SK-N-SH (cell line): ENCODE data around the gene EDC4. TPM values are rescaled to one million over a fixed set of nuclear protein-coding genes. Genes with fewer than 3 reads are reported as not detected.

Experiments
- CTCF ChIA-PET: fragments of 300-600, 350-600 bp; formaldehyde crosslinking; extraction: SDS; loops from one replicate; lab custom pipeline; 2021; lab: Yijun Ruan, JAX
- POLR2A ChIA-PET: fragments of 350-600 bp; sonication (Branson Sonifier 250); formaldehyde crosslinking; extraction: SDS; loops from one replicate; lab custom pipeline; 2020; ENCODE audit warnings: antibody characterized with exemption, inconsistent platforms; lab: Yijun Ruan, JAX
- DNase-seq: peaks from one replicate; pipeline ENCODE4 v3.0.0; 2012
- H2AFZ ChIP-seq: fragments of 200-600 bp; sonication (generic); 2 replicates; pipeline ENCODE4 v1.8.1; 2016; ENCODE audit warnings: antibody characterized with exemption, mild to moderate bottlenecking, low read depth
- H3F3A ChIP-seq: fragments of 200-600 bp; sonication (generic); replicated peaks from 2 replicates; pipeline ENCODE3; 2016; ENCODE audit warnings: antibody characterized with exemption, mild to moderate bottlenecking; ENCODE audit not compliant: insufficient read depth
- H3K27ac ChIP-seq, 2 experiments: fragments of 200-500 bp in 1 of 2; fragments of 200-600 bp in 1 of 2; sonication (Bioruptor generic) in 1 of 2; sonication (generic), shearing (Covaris generic) in 1 of 2; 2 replicates each; pipeline versions ENCODE4 v1.5.1 to v1.6.1; 2014 to 2016; ENCODE audit warnings: low read depth in 2 of 2, inconsistent platforms in 1 of 2, low read length in 1 of 2, mild to moderate bottlenecking in 1 of 2, mixed read lengths in 1 of 2
- H3K27me3 ChIP-seq: fragments of 200-600 bp; sonication (generic), shearing (Covaris generic); 2 replicates; pipeline ENCODE4 v1.6.1; 2016; ENCODE audit warnings: mixed run types; ENCODE audit not compliant: insufficient read depth
- H3K36me3 ChIP-seq, 2 experiments: fragments of 200-500 bp in 1 of 2; fragments of 200-600 bp in 1 of 2; sonication (Bioruptor generic) in 1 of 2; sonication (generic) in 1 of 2; replicated peaks in 1 of 2; 2 replicates each; pipeline versions ENCODE3 to v1.5.1; 2014 to 2016; ENCODE audit warnings: low read length in 1 of 2, mild to moderate bottlenecking in 1 of 2; ENCODE audit not compliant: insufficient read depth in 2 of 2, control insufficient read depth in 1 of 2
- H3K4me1 ChIP-seq, 2 experiments: fragments of 200-500 bp in 1 of 2; fragments of 200-600 bp in 1 of 2; sonication (Bioruptor generic) in 1 of 2; sonication (generic), shearing (Covaris generic) in 1 of 2; 2 replicates each; pipeline versions ENCODE4 v1.5.1 to v1.6.1; 2014 to 2016; ENCODE audit warnings: low read depth in 1 of 2, low read length in 1 of 2, mixed run types in 1 of 2; ENCODE audit not compliant: insufficient read depth in 2 of 2, control insufficient read depth in 1 of 2
- H3K4me2 ChIP-seq: fragments of 200-600 bp; sonication (generic), shearing (Covaris generic); 2 replicates; pipeline ENCODE4 v1.6.1; 2017; ENCODE audit warnings: mixed run types
- H3K4me3 ChIP-seq, 2 experiments: fragments of 200-500 bp in 1 of 2; fragments of 200-600 bp in 1 of 2; sonication (Bioruptor generic) in 1 of 2; sonication (generic), shearing (Covaris generic) in 1 of 2; 2 replicates each; pipeline versions ENCODE4 v1.5.1 to v1.8.1; 2014 to 2016; ENCODE audit warnings: low read depth in 2 of 2, inconsistent platforms in 1 of 2, low read length in 1 of 2, mild to moderate bottlenecking in 1 of 2, mixed read lengths in 1 of 2, moderate library complexity in 1 of 2
- H3K79me2 ChIP-seq: fragments of 200-600 bp; sonication (generic); 2 replicates; pipeline ENCODE4 v1.8.1; 2017; ENCODE audit warnings: mild to moderate bottlenecking; ENCODE audit not compliant: insufficient read depth
- H3K9ac ChIP-seq: fragments of 200-600 bp; sonication (generic); 2 replicates; pipeline ENCODE4 v1.6.1; 2017; ENCODE audit warnings: mixed run types
- H3K9me2 ChIP-seq: fragments of 200-600 bp; sonication (generic); 2 replicates; pipeline ENCODE4 v1.6.1; 2017; ENCODE audit warnings: mixed run types
- H3K9me3 ChIP-seq: fragments of 200-600 bp; sonication (generic); 2 replicates; pipeline ENCODE4 v1.6.1; 2017; ENCODE audit warnings: mixed run types, mild to moderate bottlenecking, moderate library complexity
- H4K20me1 ChIP-seq: fragments of 200-600 bp; sonication (generic); 2 replicates; pipeline ENCODE4 v1.6.1; 2017; ENCODE audit warnings: mild to moderate bottlenecking, mixed run types; ENCODE audit not compliant: insufficient read depth
- EP300 ChIP-seq, 2 experiments: IDR thresholded peaks; 2 replicates each; pipeline versions ENCODE4 v1.4.0 to v1.6.1; 2012; ENCODE audit warnings: borderline replicate concordance in 1 of 2, low read depth in 1 of 2, low read length in 1 of 2
- FOXJ3 ChIP-seq: sonication (generic); formaldehyde crosslinking; IDR thresholded peaks from 2 replicates; pipeline ENCODE4 v1.5.1; 2020; ENCODE audit warnings: mild to moderate bottlenecking, missing genetic modification reagents
- GABPA ChIP-seq: IDR thresholded peaks from 2 replicates; pipeline ENCODE4 v1.4.0; 2012; ENCODE audit warnings: low read depth, mild to moderate bottlenecking
- GATA2 ChIP-seq: sonication (generic); formaldehyde crosslinking; IDR thresholded peaks from 2 replicates; pipeline ENCODE4 v1.5.0; 2020; ENCODE audit warnings: mild to moderate bottlenecking, missing genetic modification reagents
- MXI1 ChIP-seq: IDR thresholded peaks from 2 replicates; pipeline ENCODE4 v1.6.1; 2012; ENCODE audit warnings: mild to moderate bottlenecking, low read depth, low read length, improper control_type of control experiment
- NFIC ChIP-seq: IDR thresholded peaks from 2 replicates; pipeline ENCODE4 v1.4.0; 2012; ENCODE audit warnings: borderline replicate concordance
- RCOR1 ChIP-seq: fragments of 150-350 bp; IDR thresholded peaks from 2 replicates; pipeline ENCODE4 v1.6.1; 2017; ENCODE audit warnings: antibody characterized with exemption, low read length
- RFX5 ChIP-seq: IDR thresholded peaks from 2 replicates; pipeline ENCODE4 v1.6.1; 2012; ENCODE audit warnings: mild to moderate bottlenecking, improper control_type of control experiment, low read length
- RXRA ChIP-seq: IDR thresholded peaks from 2 replicates; pipeline ENCODE4 v1.4.0; 2012; ENCODE audit warnings: low read depth, mild to moderate bottlenecking, borderline replicate concordance
- SMC3 ChIP-seq: IDR thresholded peaks from 2 replicates; pipeline ENCODE4 v1.6.1; 2012; ENCODE audit warnings: low read depth, low read length, improper control_type of control experiment
- TCF12 ChIP-seq: IDR thresholded peaks from 2 replicates; pipeline ENCODE4 v1.4.0; 2012
- TEAD4 ChIP-seq: IDR thresholded peaks from 2 replicates; pipeline ENCODE4 v1.4.0; 2012; ENCODE audit warnings: mild to moderate bottlenecking, borderline replicate concordance; ENCODE audit not compliant: insufficient read depth
- YY1 ChIP-seq: IDR thresholded peaks from 2 replicates; pipeline ENCODE4 v1.4.0; 2012; ENCODE audit warnings: low read depth, mild to moderate bottlenecking
- WGBS: methylation state at CpG from one replicate; pipeline ENCODE4 v1.1.6; 2017; ENCODE audit warnings: low lambda C conversion rate; 5-methylcytosine and 5-hydroxymethylcytosine counted together
- polyA plus RNA-seq, 3 experiments: library from polyadenylated mRNA; depleted of rRNA; stranded (reverse); fragments of >200 nt; gene quantifications; 2 replicates each; pipeline ENCODE4 v1.2.3, GENCODE V29; 2012
- TF ChIP-seq, protein P1 (sequence below): IDR thresholded peaks from 2 replicates; pipeline ENCODE4 v1.4.0; 2012; ENCODE audit warnings: low read depth, borderline replicate concordance
- TF ChIP-seq, protein P2 (sequence below): IDR thresholded peaks from 2 replicates; pipeline ENCODE4; 2012
- TF ChIP-seq, protein P3 (sequence below): fragments of 150-350 bp; IDR thresholded peaks from 2 replicates; pipeline ENCODE4 v1.6.1; 2016; ENCODE audit warnings: mild to moderate bottlenecking, low read depth, low read length
- TF ChIP-seq, protein P4 (sequence below): fragments of 200-600 bp; sonication (generic); IDR thresholded peaks from 2 replicates; pipeline ENCODE4 v1.6.1; 2017; ENCODE audit warnings: antibody characterized with exemption, mild to moderate bottlenecking, moderate library complexity

The EDC4 gene
- polyA plus RNA-seq, 1 of the 3 experiments (the other 2 are of a cell fraction) = 38.0 TPM

DNA sequence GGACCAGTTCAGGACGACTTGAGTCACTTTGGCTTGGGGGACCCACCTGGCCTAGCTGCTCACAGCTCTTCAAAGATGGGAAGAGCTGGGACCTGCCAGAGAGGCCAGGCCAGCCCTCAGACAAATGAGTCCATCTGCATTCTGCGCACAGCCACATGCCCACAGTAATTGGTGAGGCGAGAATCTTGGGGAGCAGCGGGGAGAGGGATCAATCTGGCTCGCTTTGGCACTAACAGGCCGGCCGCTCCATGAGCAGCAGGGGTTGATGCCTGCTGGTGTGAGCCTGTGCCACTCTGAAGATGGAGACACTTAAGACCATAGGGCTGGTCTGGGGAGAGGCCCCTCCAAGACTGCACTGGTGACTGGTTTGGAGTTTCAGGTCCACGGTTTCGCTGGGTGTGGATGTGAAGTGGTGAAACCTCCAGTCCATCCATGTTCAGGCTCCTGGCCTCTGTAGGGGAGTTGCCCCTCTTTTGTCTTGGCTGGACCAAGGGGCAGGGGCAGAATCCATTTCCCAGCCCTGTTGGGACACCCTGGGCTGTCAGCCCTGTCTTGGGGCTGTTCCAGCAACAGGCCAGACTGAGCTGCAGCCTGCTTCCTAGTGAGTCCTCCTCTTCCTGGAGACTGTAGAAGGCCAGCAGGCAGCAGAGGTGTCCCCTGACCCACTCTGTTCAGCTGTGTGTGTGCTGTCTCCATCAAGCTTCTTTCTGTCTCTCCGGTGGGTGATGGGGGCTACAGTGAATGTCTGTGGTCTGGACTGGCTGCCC is 51.5 kb downstream of the EDC4 start:
- H3K27me3 ChIP-seq = no peaks in the 10 kb centered on the region
- H3K4me2 ChIP-seq = no peak overlapping the region
- no peak overlapping the region for H3K4me3 ChIP-seq
- TF ChIP-seq RCOR1 (no peak), MXI1 (no peak), GATA2 (CRISPR knock-in tag) (no peak), EP300 (IDR thresholded peaks at IDR 0.05; ENCODE audit: borderline replicate concordance in 1 of 2, low read depth in 1 of 2, low read length in 1 of 2) (no peak), NFIC (no peak), RFX5 (no peak), SMC3 (no peak), TCF12 (no peak), TEAD4 (no peak), GABPA (no peak), FOXJ3 (CRISPR knock-in tag) (no peak), RXRA (no peak), YY1 (no peak)
- TF ChIP-seq, protein P1, sequence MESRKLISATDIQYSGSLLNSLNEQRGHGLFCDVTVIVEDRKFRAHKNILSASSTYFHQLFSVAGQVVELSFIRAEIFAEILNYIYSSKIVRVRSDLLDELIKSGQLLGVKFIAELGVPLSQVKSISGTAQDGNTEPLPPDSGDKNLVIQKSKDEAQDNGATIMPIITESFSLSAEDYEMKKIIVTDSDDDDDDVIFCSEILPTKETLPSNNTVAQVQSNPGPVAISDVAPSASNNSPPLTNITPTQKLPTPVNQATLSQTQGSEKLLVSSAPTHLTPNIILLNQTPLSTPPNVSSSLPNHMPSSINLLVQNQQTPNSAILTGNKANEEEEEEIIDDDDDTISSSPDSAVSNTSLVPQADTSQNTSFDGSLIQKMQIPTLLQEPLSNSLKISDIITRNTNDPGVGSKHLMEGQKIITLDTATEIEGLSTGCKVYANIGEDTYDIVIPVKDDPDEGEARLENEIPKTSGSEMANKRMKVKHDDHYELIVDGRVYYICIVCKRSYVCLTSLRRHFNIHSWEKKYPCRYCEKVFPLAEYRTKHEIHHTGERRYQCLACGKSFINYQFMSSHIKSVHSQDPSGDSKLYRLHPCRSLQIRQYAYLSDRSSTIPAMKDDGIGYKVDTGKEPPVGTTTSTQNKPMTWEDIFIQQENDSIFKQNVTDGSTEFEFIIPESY = no peak
- TF ChIP-seq, protein P2, sequence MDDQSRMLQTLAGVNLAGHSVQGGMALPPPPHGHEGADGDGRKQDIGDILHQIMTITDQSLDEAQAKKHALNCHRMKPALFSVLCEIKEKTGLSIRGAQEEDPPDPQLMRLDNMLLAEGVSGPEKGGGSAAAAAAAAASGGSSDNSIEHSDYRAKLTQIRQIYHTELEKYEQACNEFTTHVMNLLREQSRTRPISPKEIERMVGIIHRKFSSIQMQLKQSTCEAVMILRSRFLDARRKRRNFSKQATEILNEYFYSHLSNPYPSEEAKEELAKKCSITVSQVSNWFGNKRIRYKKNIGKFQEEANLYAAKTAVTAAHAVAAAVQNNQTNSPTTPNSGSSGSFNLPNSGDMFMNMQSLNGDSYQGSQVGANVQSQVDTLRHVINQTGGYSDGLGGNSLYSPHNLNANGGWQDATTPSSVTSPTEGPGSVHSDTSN = no peak
- TF ChIP-seq, protein P3, sequence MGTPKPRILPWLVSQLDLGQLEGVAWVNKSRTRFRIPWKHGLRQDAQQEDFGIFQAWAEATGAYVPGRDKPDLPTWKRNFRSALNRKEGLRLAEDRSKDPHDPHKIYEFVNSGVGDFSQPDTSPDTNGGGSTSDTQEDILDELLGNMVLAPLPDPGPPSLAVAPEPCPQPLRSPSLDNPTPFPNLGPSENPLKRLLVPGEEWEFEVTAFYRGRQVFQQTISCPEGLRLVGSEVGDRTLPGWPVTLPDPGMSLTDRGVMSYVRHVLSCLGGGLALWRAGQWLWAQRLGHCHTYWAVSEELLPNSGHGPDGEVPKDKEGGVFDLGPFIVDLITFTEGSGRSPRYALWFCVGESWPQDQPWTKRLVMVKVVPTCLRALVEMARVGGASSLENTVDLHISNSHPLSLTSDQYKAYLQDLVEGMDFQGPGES = no peak
- TF ChIP-seq, protein P4, sequence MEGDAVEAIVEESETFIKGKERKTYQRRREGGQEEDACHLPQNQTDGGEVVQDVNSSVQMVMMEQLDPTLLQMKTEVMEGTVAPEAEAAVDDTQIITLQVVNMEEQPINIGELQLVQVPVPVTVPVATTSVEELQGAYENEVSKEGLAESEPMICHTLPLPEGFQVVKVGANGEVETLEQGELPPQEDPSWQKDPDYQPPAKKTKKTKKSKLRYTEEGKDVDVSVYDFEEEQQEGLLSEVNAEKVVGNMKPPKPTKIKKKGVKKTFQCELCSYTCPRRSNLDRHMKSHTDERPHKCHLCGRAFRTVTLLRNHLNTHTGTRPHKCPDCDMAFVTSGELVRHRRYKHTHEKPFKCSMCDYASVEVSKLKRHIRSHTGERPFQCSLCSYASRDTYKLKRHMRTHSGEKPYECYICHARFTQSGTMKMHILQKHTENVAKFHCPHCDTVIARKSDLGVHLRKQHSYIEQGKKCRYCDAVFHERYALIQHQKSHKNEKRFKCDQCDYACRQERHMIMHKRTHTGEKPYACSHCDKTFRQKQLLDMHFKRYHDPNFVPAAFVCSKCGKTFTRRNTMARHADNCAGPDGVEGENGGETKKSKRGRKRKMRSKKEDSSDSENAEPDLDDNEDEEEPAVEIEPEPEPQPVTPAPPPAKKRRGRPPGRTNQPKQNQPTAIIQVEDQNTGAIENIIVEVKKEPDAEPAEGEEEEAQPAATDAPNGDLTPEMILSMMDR = no peak
- H4K20me1 ChIP-seq = peaks cover 23% of the 10 kb centered on the region
- no peaks in the 10 kb centered on the region for H3K9me2 ChIP-seq
- DNase-seq = no peak
- CTCF ChIA-PET = interaction anchor here (0.7 to 28.1 kb wide), 4 partner anchors 9 to 116 kb away, joined by 3 to 564 read pairs (median 18); partner anchors contain the start of genes EDC4, NRN1L and PSKH1
- 96% methylated on average over 4 of the region's 10 CpGs for WGBS
- no peaks in the 10 kb centered on the region for H3F3A ChIP-seq
- no peak overlapping the region for H2AFZ ChIP-seq
- H3K36me3 ChIP-seq = peaks cover 0 to 31% of the 10 kb centered on the region in 2 experiments
- no peak overlapping the region for H3K27ac ChIP-seq
- peaks cover 17% of the 10 kb centered on the region for H3K79me2 ChIP-seq
- H3K4me1 ChIP-seq = peaks cover 0 to 26% of the 10 kb centered on the region in 2 experiments; a peak in 1 of 4 replicates
- POLR2A ChIA-PET = interaction anchor here (0.5 kb wide), 1 partner anchor 149 kb away, joined by 3 read pairs; no protein-coding TSS in a partner anchor
- H3K9me3 ChIP-seq = no peaks in the 10 kb centered on the region
- no peak overlapping the region for H3K9ac ChIP-seq
